ENCODE measurements around the gene OLFML2B.

OLFML2B gene

GRCh38 chr1:162028726-162029125 is 5.1 kb upstream of the OLFML2B start:
- no peak for DNase-seq (ENCODE audit: low spot score)
- in situ Hi-C loops (cut with MboI; ENCODE audit: low pct_unique_long_range_greater_than_20kb, low sequenced_read_pairs, unreplicated experiment): loop anchor here (10.0 kb wide), 1 partner anchor 244 kb away; no protein-coding TSS in a partner anchor
- TF ChIP-seq CTCF (IDR thresholded peaks at IDR 0.05; ENCODE audit: extremely low read depth, insufficient read depth, missing control alignments): no peak

- in situ Hi-C loops (cut with MboI; ENCODE audit: low pct_unique_long_range_greater_than_20kb, low sequenced_read_pairs, unreplicated experiment): loop anchor here (10.0 kb wide), 1 partner anchor 242 kb away; no protein-coding TSS in a partner anchor
- no peak for TF ChIP-seq CTCF (IDR thresholded peaks at IDR 0.05; ENCODE audit: extremely low read depth, insufficient read depth, missing control alignments)
- DNase-seq (ENCODE audit: low spot score): no peak
Measured at GRCh38 chr1:162026881-162027280, 3.2 kb upstream of the OLFML2B start.

GRCh38 chr1:162025541-162025940 is 1.9 kb upstream of the OLFML2B start:
- TF ChIP-seq CTCF (IDR thresholded peaks at IDR 0.05; ENCODE audit: extremely low read depth, insufficient read depth, missing control alignments): no peak
- in situ Hi-C loops (cut with MboI; ENCODE audit: low pct_unique_long_range_greater_than_20kb, low sequenced_read_pairs, unreplicated experiment): loop anchor here (10.0 kb wide), 1 partner anchor 241 kb away; no protein-coding TSS in a partner anchor
- no peak for DNase-seq (ENCODE audit: low spot score)

- in situ Hi-C loops (cut with MboI; ENCODE audit: low pct_unique_long_range_greater_than_20kb, low sequenced_read_pairs, unreplicated experiment): loop anchor here (10.0 kb wide), 1 partner anchor 238 kb away; no protein-coding TSS in a partner anchor
- DNase-seq (ENCODE audit: low spot score): no peak
- no peak for TF ChIP-seq CTCF (IDR thresholded peaks at IDR 0.05; ENCODE audit: extremely low read depth, insufficient read depth, missing control alignments)
Measured at GRCh38 chr1:162023181-162023546, 505 bp downstream of the OLFML2B start.

GRCh38 chr1:162022626-162023025 is 1.0 kb downstream of the OLFML2B start:
- no peak for TF ChIP-seq CTCF (IDR thresholded peaks at IDR 0.05; ENCODE audit: extremely low read depth, insufficient read depth, missing control alignments)
- DNase-seq (ENCODE audit: low spot score): no peak
- in situ Hi-C loops (cut with MboI; ENCODE audit: low pct_unique_long_range_greater_than_20kb, low sequenced_read_pairs, unreplicated experiment): loop anchor here (10.0 kb wide), 1 partner anchor 238 kb away; no protein-coding TSS in a partner anchor

- TF ChIP-seq CTCF (IDR thresholded peaks at IDR 0.05; ENCODE audit: extremely low read depth, insufficient read depth, missing control alignments): no peak
- in situ Hi-C loops (cut with MboI; ENCODE audit: low pct_unique_long_range_greater_than_20kb, low sequenced_read_pairs, unreplicated experiment): loop anchor here (10.0 kb wide), 1 partner anchor 236 kb away; no protein-coding TSS in a partner anchor
Measured at GRCh38 chr1:162021124-162021523, 2.5 kb downstream of the OLFML2B start.

More at GRCh38 chr1:162021124-162021523, 2.5 kb downstream of the OLFML2B start:
- DNase-seq (ENCODE audit: low spot score): no peak

Data from GM13977 (cell line).